ENCODE measurements around the gene SECISBP2. TPM values are rescaled to one million over a fixed set of nuclear protein-coding genes. Genes with fewer than 3 reads are reported as not detected.

SECISBP2 gene
- polyA plus RNA-seq, 1 experiment = 14.3 TPM

DNA sequence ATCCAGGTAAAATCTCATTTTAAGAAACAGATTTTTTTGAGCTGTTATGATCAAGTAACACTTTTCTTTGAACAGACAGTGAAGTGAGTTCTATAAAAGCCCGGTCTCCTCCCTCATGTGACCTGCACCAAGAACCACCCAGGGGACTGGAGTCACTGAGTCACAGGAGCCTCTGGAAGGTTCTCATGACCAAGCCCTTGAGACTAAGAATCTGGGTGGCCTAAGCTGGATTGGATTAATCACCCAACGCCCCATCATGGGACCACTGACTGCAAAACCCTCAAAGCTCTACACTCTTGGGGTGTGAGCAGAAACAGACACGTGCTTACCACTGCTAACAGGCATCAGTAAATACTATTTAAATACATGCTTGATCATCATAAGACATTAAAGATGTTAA lies 48.4 kb downstream of the SECISBP2 start:
- DNase-seq (ENCODE audit: low read depth) = no peak
- ChIA-PET CTCF (interaction anchor here (0.9 kb wide), 1 partner anchor 21 kb away, joined by 3 read pairs; no protein-coding TSS in a partner anchor), POLR2A (no interaction called here)
- TF ChIP-seq, protein P1, sequence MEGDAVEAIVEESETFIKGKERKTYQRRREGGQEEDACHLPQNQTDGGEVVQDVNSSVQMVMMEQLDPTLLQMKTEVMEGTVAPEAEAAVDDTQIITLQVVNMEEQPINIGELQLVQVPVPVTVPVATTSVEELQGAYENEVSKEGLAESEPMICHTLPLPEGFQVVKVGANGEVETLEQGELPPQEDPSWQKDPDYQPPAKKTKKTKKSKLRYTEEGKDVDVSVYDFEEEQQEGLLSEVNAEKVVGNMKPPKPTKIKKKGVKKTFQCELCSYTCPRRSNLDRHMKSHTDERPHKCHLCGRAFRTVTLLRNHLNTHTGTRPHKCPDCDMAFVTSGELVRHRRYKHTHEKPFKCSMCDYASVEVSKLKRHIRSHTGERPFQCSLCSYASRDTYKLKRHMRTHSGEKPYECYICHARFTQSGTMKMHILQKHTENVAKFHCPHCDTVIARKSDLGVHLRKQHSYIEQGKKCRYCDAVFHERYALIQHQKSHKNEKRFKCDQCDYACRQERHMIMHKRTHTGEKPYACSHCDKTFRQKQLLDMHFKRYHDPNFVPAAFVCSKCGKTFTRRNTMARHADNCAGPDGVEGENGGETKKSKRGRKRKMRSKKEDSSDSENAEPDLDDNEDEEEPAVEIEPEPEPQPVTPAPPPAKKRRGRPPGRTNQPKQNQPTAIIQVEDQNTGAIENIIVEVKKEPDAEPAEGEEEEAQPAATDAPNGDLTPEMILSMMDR (IDR thresholded peaks at IDR 0.05; ENCODE audit: insufficient read depth, low read depth, low read length) = no peak
- Histone ChIP-seq H3K27me3 (ENCODE audit: control insufficient read depth, insufficient read depth, low read length) (no peaks in the 10 kb centered on the region), H3K4me3 (ENCODE audit: low read depth, low read length) (no peak overlapping the region), H3K36me3 (ENCODE audit: control insufficient read depth, insufficient read depth, low read length) (peaks cover 2% of the 10 kb centered on the region; the same call in 1 of the 2 replicates)

DNA sequence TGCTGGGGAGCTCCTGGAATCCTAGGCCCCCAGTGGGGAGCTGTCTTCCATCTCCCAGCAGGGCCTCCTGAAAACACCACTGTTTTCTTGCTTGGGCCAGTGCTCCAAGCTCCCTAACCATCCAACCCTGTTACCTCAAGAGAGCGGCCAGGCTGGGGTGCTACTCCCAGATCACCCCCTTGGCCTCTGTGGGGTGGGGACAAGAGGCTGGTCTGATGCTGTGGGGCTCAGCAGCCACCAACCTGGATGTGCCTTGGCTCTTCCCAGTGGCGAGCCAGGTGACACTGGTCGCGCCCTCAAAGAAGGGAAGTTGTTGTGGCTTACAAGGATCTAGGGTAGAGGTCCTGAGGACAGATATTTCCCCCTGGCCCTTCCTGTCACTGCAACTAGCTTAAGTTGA lies 49.0 kb downstream of the SECISBP2 start:
- ChIA-PET CTCF (interaction anchor here (0.6 to 1.1 kb wide), 2 partner anchors 182 to 384 kb away, joined by 3 read pairs; no protein-coding TSS in a partner anchor), POLR2A (no interaction called here)
- no peak for DNase-seq (ENCODE audit: low read depth)
- TF ChIP-seq, protein P1 (IDR thresholded peaks at IDR 0.05; ENCODE audit: insufficient read depth, low read depth, low read length) = no peak
- Histone ChIP-seq H3K27me3 (ENCODE audit: control insufficient read depth, insufficient read depth, low read length) (no peaks in the 10 kb centered on the region), H3K36me3 (ENCODE audit: control insufficient read depth, insufficient read depth, low read length) (peaks cover 2% of the 10 kb centered on the region; the same call in 1 of the 2 replicates), H3K4me3 (ENCODE audit: low read depth, low read length) (no peak overlapping the region)

DNA sequence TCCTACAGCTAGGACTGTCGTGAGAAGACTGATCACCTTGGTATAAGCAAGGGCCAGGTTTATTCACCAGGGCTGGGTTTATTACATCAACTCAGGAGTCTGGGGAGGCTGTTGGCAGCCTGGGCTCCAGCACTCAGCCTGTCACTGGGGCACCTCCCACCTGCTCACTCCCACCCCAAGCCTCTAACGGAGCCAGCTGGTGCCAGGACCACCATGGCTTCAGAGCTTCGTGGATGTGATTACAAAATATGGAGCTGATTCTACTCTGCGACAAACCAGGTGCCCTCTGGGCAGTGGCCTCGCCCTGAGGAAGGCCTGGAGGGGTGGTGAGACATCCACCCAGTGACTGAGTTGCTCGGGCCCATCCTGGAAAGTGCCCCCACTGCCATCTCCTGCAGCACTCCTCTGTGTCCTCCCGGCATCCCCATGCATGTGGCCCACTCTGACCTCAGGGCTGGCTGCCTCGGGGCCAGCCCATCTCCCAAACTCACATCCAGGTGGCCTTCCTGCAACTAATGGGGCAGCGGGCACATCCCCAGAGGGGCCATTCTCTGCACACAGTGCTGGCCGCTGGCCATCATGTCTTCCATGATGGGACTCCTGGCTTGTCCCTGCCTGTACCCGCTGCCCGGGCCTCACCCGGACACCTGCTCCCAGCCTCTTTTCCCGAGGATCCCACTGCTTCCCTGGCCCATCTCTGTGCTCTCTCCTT lies 49.6 kb downstream of the SECISBP2 start:
- POLR2A ChIA-PET = no interaction called here
- DNase-seq (ENCODE audit: low read depth) = no peak
- CTCF ChIA-PET = interaction anchor here (0.6 to 1.1 kb wide), 2 partner anchors 181 to 385 kb away, joined by 3 read pairs; no protein-coding TSS in a partner anchor
- TF ChIP-seq, protein P1 (IDR thresholded peaks at IDR 0.05; ENCODE audit: insufficient read depth, low read depth, low read length) = no peak
- Histone ChIP-seq H3K36me3 (ENCODE audit: control insufficient read depth, insufficient read depth, low read length) (peaks cover 2% of the 10 kb centered on the region; the same call in 1 of the 2 replicates), H3K4me3 (ENCODE audit: low read depth, low read length) (no peak overlapping the region), H3K27me3 (ENCODE audit: control insufficient read depth, insufficient read depth, low read length) (no peaks in the 10 kb centered on the region)

DNA sequence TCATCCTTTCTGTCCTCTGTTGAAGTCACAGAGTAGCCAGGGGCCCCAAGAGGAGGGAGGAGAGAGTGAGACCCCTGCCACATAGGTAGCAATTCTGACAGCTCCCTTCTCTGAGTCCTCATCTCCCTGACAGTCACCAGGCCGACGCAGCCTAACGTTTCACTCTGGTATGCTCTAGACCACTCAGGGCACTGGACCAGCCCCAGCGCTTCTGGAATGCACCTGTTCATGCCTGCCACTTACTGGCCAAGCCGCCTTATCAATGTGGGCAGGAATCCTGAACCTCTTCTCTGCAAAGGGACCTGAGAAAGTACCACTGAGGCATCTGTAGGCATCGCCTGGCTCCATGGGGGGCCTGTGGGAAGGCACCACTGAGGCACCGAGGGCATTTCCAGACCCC lies 50.2 kb downstream of the SECISBP2 start:
- Histone ChIP-seq H3K27me3 (ENCODE audit: control insufficient read depth, insufficient read depth, low read length) (no peaks in the 10 kb centered on the region), H3K4me3 (ENCODE audit: low read depth, low read length) (no peak overlapping the region), H3K36me3 (ENCODE audit: control insufficient read depth, insufficient read depth, low read length) (no peaks in the 10 kb centered on the region)
- TF ChIP-seq, protein P1 (IDR thresholded peaks at IDR 0.05; ENCODE audit: insufficient read depth, low read depth, low read length) = no peak
- DNase-seq (ENCODE audit: low read depth) = no peak
- POLR2A ChIA-PET = no interaction called here
- CTCF ChIA-PET = interaction anchor here (1.1 kb wide), 1 partner anchor 180 kb away, joined by 3 read pairs; no protein-coding TSS in a partner anchor

DNA sequence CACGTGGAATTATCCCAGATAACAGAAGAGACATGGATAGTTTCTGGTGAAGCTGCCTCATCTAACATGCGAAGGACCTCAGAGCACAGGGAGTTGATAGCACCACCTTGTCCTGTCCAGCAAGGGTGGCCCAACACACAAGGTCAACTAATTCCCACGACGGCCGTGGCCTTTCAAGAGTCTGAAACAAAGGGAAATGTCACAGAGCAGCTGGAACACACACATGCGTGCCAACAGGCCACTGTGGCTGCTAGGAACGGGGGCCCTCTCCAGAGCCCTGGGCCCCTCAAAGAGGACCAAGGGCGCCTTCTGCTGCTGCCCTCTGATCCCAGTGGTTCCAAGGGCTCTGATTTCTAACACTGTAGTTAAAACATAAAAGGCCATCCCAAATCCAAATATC lies 50.7 kb downstream of the SECISBP2 start:
- no peak overlapping the region for H3K4me3 ChIP-seq (ENCODE audit: low read depth, low read length)
- DNase-seq (ENCODE audit: low read depth) = no peak
- H3K27me3 ChIP-seq (ENCODE audit: control insufficient read depth, insufficient read depth, low read length) = no peaks in the 10 kb centered on the region
- no peaks in the 10 kb centered on the region for H3K36me3 ChIP-seq (ENCODE audit: control insufficient read depth, insufficient read depth, low read length)
- TF ChIP-seq, protein P1 (IDR thresholded peaks at IDR 0.05; ENCODE audit: insufficient read depth, low read depth, low read length) = no peak
- ChIA-PET CTCF (interaction anchor here (1.1 kb wide), 1 partner anchor 180 kb away, joined by 3 read pairs; no protein-coding TSS in a partner anchor), POLR2A (no interaction called here)
